ENCODE results near the gene FAM170B. TPM values are rescaled to one million over a fixed set of nuclear protein-coding genes. Genes with fewer than 3 reads are reported as not detected.

FAM170B gene
- total RNA-seq (not detected), polyA plus RNA-seq (not detected)

DNA sequence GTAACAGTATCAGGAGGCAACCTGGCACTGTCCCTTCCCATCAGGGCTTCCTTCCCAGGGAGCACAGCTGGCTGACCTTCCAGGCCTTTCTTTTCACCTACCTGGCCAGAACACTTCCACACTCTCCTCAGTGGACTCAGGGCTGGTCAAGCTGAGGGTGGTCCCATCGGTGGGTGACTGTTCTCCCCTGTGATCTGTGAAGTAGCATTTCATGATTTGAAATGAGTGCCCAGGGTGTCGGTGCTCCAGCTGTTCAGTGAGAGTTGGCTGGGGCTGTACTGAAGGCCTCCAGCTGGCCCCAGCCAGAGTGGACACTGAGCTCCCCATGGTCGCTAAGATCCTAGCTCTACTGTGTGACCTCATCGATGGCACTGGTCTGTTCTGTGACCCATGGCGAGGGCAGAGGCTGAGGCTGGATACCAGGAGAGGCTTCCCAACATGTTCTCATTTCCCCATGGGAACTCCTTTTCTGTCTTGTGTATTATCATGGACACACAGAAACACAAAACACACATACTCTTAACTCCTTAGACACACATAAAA is at the start of gene FAM170B:
Gene FAM170B (minus strand): TSS at position 316 of the 543 bp plus-strand sequence. CDS start 103 bp downstream, at position 213.
- Histone ChIP-seq H3K4me1 (no peaks in the 10 kb centered on the region), H3K27me3 (no peaks in the 10 kb centered on the region), H3K36me3 (no peaks in the 10 kb centered on the region), H3K4me3 (no peak within 1 kb of the TSS), H3K27ac (no peak within 1 kb of the TSS), H3K9me3 (no peaks in the 10 kb centered on the region)
- 71 to 77% methylated on average over 5 of the region's 5 CpGs for WGBS, 2 donors
- DNase-seq = no peak
- no peak for TF ChIP-seq POLR2AphosphoS5 (IDR thresholded peaks at IDR 0.05)
- TF ChIP-seq EP300 (IDR thresholded peaks at IDR 0.05) = no peak
- TF ChIP-seq CTCF (IDR thresholded peaks at IDR 0.05) = no peak
- no peak for TF ChIP-seq POLR2A (IDR thresholded peaks at IDR 0.05)
- intact Hi-C loops (cut with DNase I) = no loop called here

DNA sequence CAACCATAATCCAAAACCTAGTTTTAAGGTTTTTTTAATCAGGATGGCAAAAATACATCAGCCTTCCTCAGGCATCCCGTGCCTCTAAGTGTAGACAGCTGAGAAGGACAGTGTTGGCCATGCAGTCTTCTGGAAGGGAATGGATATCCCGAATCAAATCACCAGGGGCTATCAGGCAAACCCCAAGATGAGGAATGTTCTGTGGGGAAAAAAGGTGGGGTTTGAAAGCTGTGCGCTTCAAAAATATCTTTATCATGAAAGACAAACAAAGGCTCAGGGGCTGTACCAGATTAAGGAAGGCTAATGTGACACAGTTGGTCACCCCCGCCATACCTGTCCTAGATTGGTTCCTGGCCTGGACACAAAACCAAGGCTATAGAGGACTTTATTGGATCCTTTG is 49.0 kb upstream of the FAM170B start:
- Histone ChIP-seq H3K27ac (no peak overlapping the region), H3K27me3 (no peaks in the 10 kb centered on the region), H3K9me3 (no peaks in the 10 kb centered on the region), H3K4me1 (peaks cover 0 to 2% (median 0%) of the 10 kb centered on the region in 4 donors), H3K36me3 (no peaks in the 10 kb centered on the region), H3K4me3 (no peak overlapping the region)
- 73 to 90% methylated on average over 4 of the region's 4 CpGs for WGBS, 2 donors
- TF ChIP-seq CTCF (IDR thresholded peaks at IDR 0.05) (no peak), EP300 (IDR thresholded peaks at IDR 0.05) (no peak), POLR2AphosphoS5 (IDR thresholded peaks at IDR 0.05) (no peak), POLR2A (IDR thresholded peaks at IDR 0.05) (no peak)
- DNase-seq = no peak
- intact Hi-C loops (cut with DNase I) = no loop called here

DNA sequence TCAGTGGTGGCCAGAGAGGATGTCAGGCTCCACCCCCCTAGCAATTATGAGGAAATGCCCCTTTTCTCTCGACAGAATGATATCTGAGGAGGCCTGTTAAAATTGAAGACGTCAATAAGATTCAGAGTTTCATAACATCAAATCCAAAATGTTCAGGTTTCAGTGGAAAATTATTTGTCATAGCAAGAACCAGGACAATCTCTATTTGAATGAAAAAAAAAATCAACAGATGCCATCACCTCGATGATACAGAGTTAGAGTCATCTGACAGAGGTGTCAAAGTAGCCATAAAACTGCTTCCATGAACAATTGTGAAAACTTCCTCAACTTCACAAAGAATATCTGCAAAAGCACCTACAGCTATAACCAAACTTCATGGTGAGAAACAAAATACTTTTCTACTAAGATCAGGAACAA is 46.6 kb upstream of the FAM170B start:
- H3K9me3 ChIP-seq = no peaks in the 10 kb centered on the region
- WGBS, 2 donors = 8 to 48% methylated on average over 3 of the region's 3 CpGs
- intact Hi-C loops (cut with DNase I) = no loop called here
- H3K27ac ChIP-seq = no peak overlapping the region
- H3K36me3 ChIP-seq = no peaks in the 10 kb centered on the region
- no peak for DNase-seq
- H3K27me3 ChIP-seq = no peaks in the 10 kb centered on the region
- no peak overlapping the region for H3K4me3 ChIP-seq
- TF ChIP-seq POLR2AphosphoS5 (IDR thresholded peaks at IDR 0.05) (no peak), POLR2A (IDR thresholded peaks at IDR 0.05) (no peak), EP300 (IDR thresholded peaks at IDR 0.05) (no peak), CTCF (IDR thresholded peaks at IDR 0.05) (no peak)
- H3K4me1 ChIP-seq = peaks cover 0 to 11% (median 0%) of the 10 kb centered on the region in 4 donors

DNA sequence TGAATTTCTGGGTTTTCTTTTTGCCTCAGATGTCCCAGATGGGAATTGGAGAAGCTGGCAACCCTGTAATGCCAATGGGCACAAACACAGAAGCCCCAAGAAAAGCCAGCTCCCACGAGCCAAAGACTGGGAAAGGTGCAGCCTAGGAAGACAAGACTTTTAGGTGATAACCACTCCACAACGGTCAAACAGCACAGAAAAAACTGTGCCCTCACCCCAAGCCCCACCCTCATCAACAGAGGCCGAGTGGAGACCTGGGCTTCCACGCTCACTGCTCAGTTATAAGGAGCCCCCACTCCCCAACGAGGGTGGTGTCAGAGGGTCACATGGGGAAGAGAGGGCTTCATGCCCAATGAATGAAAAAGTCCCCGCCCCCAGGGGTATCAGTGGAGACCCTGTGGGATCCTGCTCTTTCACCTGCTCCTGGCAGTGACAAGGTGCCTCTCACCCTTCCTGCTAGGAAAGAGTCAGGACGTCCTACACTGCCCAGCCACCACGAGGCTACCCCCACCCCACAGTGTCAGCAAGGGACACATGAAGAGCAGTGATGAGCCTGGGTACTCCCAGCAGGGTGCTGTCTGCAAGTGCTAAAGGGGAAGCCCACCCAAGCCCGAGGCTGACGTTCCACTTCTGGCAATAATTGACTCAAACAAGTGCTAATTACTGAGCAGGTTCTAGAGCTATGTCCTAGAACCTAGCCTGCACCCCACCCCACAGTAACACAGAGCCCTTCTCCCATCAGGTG is 46.0 kb upstream of the FAM170B start:
- no peaks in the 10 kb centered on the region for H3K27me3 ChIP-seq
- no peaks in the 10 kb centered on the region for H3K9me3 ChIP-seq
- peaks cover 0 to 11% (median 0%) of the 10 kb centered on the region in 4 donors for H3K4me1 ChIP-seq
- no peak for DNase-seq
- TF ChIP-seq POLR2AphosphoS5 (IDR thresholded peaks at IDR 0.05) = no peak
- TF ChIP-seq EP300 (IDR thresholded peaks at IDR 0.05) = no peak
- TF ChIP-seq POLR2A (IDR thresholded peaks at IDR 0.05) = no peak
- TF ChIP-seq CTCF (IDR thresholded peaks at IDR 0.05) = no peak
- intact Hi-C loops (cut with DNase I) = no loop called here
- no peak overlapping the region for H3K4me3 ChIP-seq
- no peaks in the 10 kb centered on the region for H3K36me3 ChIP-seq
- WGBS, 2 donors = 45 to 75% methylated on average over 10 of the region's 10 CpGs
- H3K27ac ChIP-seq = no peak overlapping the region

All from sigmoid colon (tissue), 7 donors.